ENCODE measurements around the gene WDR37.

The WDR37 gene

GRCh38 chr10:1180071-1180730 is 124.0 kb downstream of the WDR37 start:
- H3K27ac ChIP-seq (ENCODE audit: extremely low read depth, low read depth, low read length), result no peak overlapping the region
- ChIA-PET CTCF (no interaction called here), POLR2A (no interaction called here)
- no peaks in the 10 kb centered on the region for H3K36me3 ChIP-seq (ENCODE audit: control insufficient read depth in 2 of 2, insufficient read depth in 1 of 2, low read length in 2 of 2)
- no peak overlapping the region for H3K4me3 ChIP-seq (ENCODE audit: low read depth, low read length)
- H3K9me3 ChIP-seq (ENCODE audit: control insufficient read depth, insufficient read depth, low read depth, low read length), result no peaks in the 10 kb centered on the region
- TF ChIP-seq ZFP3 (tag by site-specific recombination; IDR thresholded peaks at IDR 0.05; ENCODE audit: low read depth) (no peak), ZEB2 (tag by site-specific recombination; IDR thresholded peaks at IDR 0.05) (no peak), TSHZ1 (tag by site-specific recombination; IDR thresholded peaks at IDR 0.05; ENCODE audit: borderline replicate concordance) (no peak), ZSCAN23 (tag by site-specific recombination; IDR thresholded peaks at IDR 0.05) (no peak), ZBTB7A (tag by site-specific recombination; IDR thresholded peaks at IDR 0.05; ENCODE audit: low read depth) (no peak), ZNF785 (tag by site-specific recombination; IDR thresholded peaks at IDR 0.05) (no peak)
- H3K4me1 ChIP-seq (ENCODE audit: control insufficient read depth, insufficient read depth, low read length), result no peaks in the 10 kb centered on the region

- CTCF ChIA-PET, result no interaction called here
- Histone ChIP-seq H3K9me3 (ENCODE audit: control insufficient read depth, insufficient read depth, low read depth, low read length) (no peaks in the 10 kb centered on the region), H3K27ac (ENCODE audit: extremely low read depth, low read depth, low read length) (no peak overlapping the region), H3K36me3 (ENCODE audit: control insufficient read depth in 2 of 2, insufficient read depth in 1 of 2, low read length in 2 of 2) (no peaks in the 10 kb centered on the region), H3K4me1 (ENCODE audit: control insufficient read depth, insufficient read depth, low read length) (no peaks in the 10 kb centered on the region), H3K4me3 (ENCODE audit: low read depth, low read length) (no peak overlapping the region)
- TF ChIP-seq ZNF585B (tag by site-specific recombination; IDR thresholded peaks at IDR 0.05) (no peak), INSM2 (tag by site-specific recombination; IDR thresholded peaks at IDR 0.05) (no peak), ZFP37 (tag by site-specific recombination; IDR thresholded peaks at IDR 0.05) (no peak), ZNF488 (tag by site-specific recombination; IDR thresholded peaks at IDR 0.05) (no peak), ZBTB10 (tag by site-specific recombination; IDR thresholded peaks at IDR 0.05) (no peak), ZNF747 (tag by site-specific recombination; IDR thresholded peaks at IDR 0.05) (no peak)
- POLR2A ChIA-PET, result no interaction called here
Measured at GRCh38 chr10:1180836-1181235, 124.7 kb downstream of the WDR37 start.

All from HEK293 (cell line).